ENCODE results near the gene TBPL2.

- TF ChIP-seq, protein P1, sequence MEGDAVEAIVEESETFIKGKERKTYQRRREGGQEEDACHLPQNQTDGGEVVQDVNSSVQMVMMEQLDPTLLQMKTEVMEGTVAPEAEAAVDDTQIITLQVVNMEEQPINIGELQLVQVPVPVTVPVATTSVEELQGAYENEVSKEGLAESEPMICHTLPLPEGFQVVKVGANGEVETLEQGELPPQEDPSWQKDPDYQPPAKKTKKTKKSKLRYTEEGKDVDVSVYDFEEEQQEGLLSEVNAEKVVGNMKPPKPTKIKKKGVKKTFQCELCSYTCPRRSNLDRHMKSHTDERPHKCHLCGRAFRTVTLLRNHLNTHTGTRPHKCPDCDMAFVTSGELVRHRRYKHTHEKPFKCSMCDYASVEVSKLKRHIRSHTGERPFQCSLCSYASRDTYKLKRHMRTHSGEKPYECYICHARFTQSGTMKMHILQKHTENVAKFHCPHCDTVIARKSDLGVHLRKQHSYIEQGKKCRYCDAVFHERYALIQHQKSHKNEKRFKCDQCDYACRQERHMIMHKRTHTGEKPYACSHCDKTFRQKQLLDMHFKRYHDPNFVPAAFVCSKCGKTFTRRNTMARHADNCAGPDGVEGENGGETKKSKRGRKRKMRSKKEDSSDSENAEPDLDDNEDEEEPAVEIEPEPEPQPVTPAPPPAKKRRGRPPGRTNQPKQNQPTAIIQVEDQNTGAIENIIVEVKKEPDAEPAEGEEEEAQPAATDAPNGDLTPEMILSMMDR (IDR thresholded peaks at IDR 0.05; ENCODE audit: low read depth, low read length, poor library complexity, severe bottlenecking) = no peak
- no peak for TF ChIP-seq EZH2phosphoT487 (IDR thresholded peaks at IDR 0.05; ENCODE audit: borderline replicate concordance, low read length)
Measured at GRCh38 chr14:55454264-55455002, 14.0 kb upstream of the TBPL2 start.
